Breast epithelium (tissue), 3 donors: Measurements from ENCODE around the gene DFFB.
"Not testable (repeated sequence)": the region's sequence is repeated elsewhere in the genome, so short reads cannot be mapped to it uniquely, and the experiment has no call there.

Source experiments
- CTCF ChIP-seq, 3 donors: fragments of 450-650 bp; IDR thresholded peaks; one replicate each; pipeline ENCODE4 v1.5.1; 2016 to 2017; ENCODE audit warnings: antibody characterized with exemption in 3 of 3, mild to moderate bottlenecking in 3 of 3, moderate library complexity in 3 of 3
- POLR2A ChIP-seq: fragments of 450-650 bp; IDR thresholded peaks from one replicate; pipeline ENCODE4 v1.6.1; 2016; ENCODE audit warnings: antibody characterized with exemption, mild to moderate bottlenecking, moderate library complexity
- POLR2AphosphoS5 ChIP-seq, 3 donors: sonication (generic); formaldehyde crosslinking; IDR thresholded peaks; one replicate each; pipeline ENCODE4 v1.6.1; 2017; ENCODE audit warnings: antibody characterized with exemption in 3 of 3

- not testable (repeated sequence) for TF ChIP-seq CTCF (IDR thresholded peaks at IDR 0.05); POLR2AphosphoS5 (IDR thresholded peaks at IDR 0.05); POLR2A
These were observed 61.1 kb downstream of the DFFB start for GRCh38 chr1:3918359-3918758.
